HG03460 (cell line): ENCODE measurements around the gene PLCG2.
"Not testable (repeated sequence)": the region's sequence is repeated elsewhere in the genome, so short reads cannot be mapped to it uniquely, and the experiment has no call there.

Experiments
- ATAC-seq: cut with Tn5 transposase; IDR thresholded peaks from one replicate; pipeline ENCODE4 v1.9.1; 2021; ENCODE audit not compliant: unreplicated experiment

PLCG2 gene

DNA sequence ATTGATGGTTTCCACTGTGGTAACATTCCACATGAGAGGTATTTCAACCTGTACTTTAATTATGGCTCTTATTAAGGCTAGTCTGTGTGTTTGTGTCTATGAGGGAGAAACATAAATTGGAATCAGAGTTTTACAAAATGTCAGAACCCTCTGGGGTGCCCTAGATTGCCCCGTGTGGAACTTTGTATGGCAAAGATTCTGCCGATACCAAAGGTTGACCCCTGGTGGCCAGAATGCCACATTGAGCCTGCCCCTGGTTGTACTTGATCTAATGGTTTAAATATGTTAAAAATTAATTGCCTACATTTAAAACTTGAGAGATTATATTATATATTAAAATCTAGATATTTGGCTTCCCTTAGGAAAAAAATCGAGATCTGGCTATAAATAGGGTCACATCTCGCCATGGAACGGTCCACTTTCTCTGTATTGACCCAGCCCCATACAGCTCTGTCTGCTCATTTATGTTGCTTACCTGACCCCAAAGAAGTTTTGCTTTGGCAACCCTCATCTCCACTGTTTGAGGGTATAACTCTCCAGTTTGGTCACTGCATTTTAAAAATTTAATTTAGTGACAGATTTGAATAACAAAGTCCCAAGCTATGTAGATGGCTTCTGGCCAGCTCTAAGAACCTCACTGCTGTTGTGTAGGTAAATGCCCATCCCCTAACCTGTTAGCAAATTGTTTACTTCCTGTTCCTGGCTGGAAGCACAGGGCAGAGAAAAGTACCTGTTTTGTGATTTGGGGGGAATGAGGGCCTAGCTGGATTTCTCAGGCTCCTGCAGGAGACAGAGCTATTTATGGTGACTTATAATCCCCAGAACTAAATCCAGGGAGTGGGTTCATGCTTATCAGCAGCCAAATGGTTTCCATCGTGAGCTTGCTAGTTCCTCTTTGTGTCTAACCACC lies 95.0 kb downstream of the PLCG2 start:
- no peak for ATAC-seq

DNA sequence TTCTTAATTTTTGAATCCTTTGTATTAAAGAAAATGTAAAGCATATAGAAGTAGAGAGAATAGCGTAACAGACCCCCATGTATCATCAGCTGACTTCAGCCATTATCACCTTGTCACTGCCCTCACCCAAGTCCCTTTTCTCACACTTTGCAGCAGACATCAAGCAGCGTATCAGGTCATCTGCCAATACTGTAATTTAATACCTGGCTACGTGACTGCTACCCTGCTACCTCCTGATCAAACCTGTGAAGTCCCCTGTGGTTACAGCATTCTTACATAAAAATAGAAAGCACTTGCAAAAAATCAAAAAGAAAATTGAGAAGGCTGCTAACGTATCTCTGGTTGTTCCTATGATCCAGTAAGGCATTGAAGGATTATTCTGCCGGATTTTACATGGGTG lies 96.4 kb downstream of the PLCG2 start:
- ATAC-seq: no peak

DNA sequence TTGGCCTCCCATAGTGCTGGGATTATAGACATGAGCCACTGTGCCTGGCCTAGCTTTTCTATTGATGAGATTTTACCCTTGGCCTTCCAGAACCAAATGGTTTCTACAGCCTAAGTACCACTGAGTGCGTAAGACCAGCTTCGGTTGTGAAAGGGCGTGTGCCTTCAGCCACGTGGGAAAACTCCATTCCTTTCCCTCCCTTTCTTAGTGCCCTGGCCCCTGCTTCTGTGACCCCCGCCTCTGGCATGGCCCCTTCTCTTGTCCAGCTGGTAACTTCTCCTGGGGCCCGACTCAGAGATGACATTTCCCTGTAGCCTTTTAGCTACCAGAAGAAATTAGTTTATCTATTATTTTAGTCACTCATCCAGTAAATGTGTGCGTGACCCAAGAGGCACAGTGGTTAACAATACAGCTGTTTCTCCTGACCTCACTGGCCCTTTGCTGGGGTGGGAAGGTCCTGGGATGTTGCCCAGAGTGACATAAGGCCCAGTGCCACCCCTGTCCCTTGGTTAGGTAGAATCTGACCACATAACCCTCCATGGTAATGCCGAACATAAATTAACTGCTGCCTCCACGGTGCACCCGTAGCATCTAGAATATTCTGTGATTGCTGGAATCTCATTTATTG lies 97.3 kb downstream of the PLCG2 start:
- ATAC-seq: no peak

- not testable (repeated sequence) for ATAC-seq
Measured at GRCh38 chr16:81877490-81877889, 98.4 kb downstream of the PLCG2 start.

GRCh38 chr16:81878529-81878928 lies 99.4 kb downstream of the PLCG2 start:
- ATAC-seq: no peak

- ATAC-seq: no peak
Measured at GRCh38 chr16:81879625-81880024, 100.5 kb downstream of the PLCG2 start.

GRCh38 chr16:81880816-81881215 lies 101.7 kb downstream of the PLCG2 start:
- no peak for ATAC-seq

GRCh38 chr16:81881228-81881627 lies 102.1 kb downstream of the PLCG2 start:
- no peak for ATAC-seq

DNA sequence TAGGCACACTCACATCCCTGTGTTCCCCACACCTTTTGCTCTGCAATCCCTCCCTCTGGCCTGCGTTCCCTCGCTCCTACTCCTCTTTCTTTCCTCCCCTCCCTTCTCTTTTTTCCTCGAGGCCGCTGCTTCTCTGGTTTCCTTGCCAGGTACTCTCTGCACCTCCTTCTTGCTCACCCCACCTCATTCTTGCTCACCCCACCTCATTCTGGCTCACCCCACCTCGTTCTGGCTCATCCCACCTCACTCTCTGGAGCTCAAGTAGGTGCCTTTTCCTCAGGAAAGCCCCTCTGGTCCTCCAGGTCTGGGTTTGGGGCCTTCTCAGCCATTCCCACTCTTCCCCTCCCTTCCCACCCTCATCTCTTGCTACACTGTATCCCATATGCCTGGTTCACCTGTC lies 103.5 kb downstream of the PLCG2 start:
- ATAC-seq: no peak

GRCh38 chr16:81883235-81883634 lies 104.1 kb downstream of the PLCG2 start:
- ATAC-seq: no peak

GRCh38 chr16:81885976-81886586 lies 107.0 kb downstream of the PLCG2 start:
- no peak for ATAC-seq

DNA sequence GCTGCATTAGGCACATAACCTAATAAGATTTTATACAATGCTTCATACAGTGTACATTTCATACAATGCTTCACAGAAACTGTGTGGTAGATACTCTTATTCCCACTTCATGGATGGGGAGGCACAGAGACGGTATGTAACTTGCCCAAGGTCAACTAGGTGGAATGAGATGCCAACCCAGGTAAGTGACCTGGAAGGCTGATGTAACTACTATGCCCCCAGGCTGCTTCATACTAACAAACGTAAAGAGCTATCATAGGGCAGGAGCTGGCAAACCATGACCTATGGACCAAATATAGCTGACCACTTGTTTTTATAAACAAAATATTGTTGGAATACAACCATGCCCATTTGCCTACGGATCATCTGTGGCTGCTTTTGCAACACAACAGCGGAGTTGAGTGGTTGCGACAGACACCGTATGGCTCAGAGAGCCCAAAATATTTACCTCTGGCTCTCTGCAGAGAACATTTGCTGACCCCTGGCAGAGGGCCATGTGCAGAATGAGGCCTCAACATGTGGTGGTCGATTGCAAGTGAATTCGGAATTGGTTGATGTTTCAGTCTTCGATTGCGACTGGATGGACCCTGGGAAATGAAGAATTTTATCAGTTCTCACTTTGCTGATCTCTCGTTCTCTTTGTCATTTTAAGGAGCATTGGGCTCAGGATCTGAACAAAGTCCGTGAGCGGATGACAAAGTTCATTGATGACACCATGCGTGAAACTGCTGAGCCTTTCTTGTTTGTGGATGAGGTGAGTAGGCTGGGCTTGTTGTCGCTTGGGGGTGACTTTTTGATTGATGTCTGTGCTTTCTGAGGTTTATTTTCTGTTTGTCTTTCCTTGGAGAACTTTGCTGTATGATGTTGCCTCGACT lies 109.7 kb downstream of the PLCG2 start:
- ATAC-seq: no peak

DNA sequence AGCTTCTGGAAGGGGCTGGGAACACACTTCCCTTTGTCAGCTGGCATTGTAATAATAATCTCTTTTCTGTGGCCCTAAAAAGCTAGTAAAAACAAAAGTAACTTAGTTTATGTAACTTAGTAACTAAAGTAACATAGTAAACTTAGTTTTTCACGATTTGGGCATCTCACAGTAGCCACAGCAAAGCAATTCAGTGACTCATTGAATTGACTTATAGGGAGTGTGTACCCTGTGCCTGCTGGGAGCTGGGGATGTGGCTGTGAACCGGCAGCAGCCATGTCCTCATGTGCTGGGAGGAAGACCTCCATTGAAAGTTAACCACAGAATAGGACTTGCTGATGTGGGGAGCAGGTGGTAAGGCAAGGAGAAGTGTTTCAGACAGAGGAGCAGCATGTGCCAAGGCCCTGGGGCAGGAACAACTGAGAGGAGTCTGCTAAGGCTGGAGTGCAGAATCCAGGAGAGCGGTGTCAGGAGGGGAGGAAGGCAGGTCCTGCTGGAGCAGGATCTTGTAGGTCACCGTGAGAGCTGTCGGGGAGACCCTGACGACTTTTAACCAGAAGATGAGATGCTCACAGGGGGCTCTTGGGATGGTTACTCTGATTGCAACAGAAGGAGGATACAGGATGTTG lies 112.8 kb downstream of the PLCG2 start:
- no peak for ATAC-seq

DNA sequence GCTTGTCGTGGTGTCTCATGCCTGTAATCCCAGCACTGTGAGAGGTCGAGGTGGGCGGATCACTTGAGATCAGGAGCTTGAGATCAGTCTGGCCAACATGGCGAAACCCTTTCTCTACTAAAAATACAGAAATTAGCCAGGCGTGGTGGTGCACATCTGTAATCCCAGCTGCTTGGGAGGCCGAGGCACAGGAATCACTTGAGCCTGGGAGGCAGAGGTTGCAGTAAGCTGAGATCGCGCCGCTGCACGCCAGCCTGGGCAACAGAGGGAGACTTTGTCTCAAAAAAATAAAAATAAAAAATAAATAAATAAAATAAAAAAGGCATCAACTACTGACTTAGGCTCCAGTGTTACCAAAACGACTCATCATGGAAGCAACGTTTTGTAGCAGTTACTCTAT lies 115.5 kb downstream of the PLCG2 start:
- no peak for ATAC-seq

DNA sequence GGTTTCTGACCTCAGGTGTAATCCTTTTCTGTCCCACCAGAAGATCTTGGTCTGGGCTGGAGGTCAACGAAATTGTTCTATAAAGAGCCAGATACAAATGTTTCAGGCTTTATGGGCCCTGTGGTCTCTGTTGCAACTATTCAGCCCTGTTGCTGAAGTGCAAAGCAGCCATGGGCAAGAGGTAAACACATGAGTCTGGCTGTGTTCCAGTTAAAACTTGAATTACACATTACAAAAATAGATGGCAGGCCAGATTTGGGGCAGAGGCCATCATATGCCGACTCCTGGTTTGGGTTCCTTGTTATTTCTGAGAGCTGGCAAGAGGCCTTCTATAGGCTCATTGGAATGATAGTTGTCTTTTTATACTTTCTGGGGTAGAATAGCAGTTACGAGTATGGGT lies 117.8 kb downstream of the PLCG2 start:
- no peak for ATAC-seq

GRCh38 chr16:81899601-81900000 lies 120.5 kb downstream of the PLCG2 start:
- ATAC-seq: no peak

- ATAC-seq: no peak
Measured at GRCh38 chr16:81900014-81900413, 120.9 kb downstream of the PLCG2 start.

GRCh38 chr16:81900456-81900855 lies 121.4 kb downstream of the PLCG2 start:
- no peak for ATAC-seq

DNA sequence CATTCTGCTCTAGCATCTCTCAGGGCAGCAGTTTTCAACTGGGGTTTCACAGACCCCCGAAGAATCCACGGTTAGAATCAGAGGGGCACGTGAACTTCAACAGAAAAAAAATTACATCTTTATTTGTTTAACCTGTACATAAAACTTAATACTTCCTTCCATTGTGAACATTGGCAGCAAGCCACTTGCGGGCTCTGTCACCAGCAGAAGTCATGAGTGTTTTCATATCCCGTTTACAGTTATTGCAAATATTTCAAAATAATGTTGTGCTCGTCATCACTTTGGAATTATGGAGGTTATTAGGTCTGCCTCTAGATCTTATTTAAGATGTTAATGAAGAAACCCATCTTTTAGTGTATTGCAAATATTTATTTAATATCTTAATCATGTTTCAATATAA lies 122.4 kb downstream of the PLCG2 start:
- no peak for ATAC-seq

GRCh38 chr16:81902025-81902424 lies 122.9 kb downstream of the PLCG2 start:
- ATAC-seq: no peak

- ATAC-seq: no peak
Measured at GRCh38 chr16:81904320-81904719, 125.2 kb downstream of the PLCG2 start.
